HG02884 (cell line): ENCODE data around the gene TFF3.

Experiments
- ATAC-seq: cut with Tn5 transposase; IDR thresholded peaks from one replicate; pipeline ENCODE4 v1.9.1; 2021; ENCODE audit warnings: mild to moderate bottlenecking, moderate library complexity; ENCODE audit not compliant: unreplicated experiment

TFF3 gene

GRCh38 chr21:42291751-42292562, 23.3 kb downstream of the TFF3 start:
- ATAC-seq: no peak

DNA sequence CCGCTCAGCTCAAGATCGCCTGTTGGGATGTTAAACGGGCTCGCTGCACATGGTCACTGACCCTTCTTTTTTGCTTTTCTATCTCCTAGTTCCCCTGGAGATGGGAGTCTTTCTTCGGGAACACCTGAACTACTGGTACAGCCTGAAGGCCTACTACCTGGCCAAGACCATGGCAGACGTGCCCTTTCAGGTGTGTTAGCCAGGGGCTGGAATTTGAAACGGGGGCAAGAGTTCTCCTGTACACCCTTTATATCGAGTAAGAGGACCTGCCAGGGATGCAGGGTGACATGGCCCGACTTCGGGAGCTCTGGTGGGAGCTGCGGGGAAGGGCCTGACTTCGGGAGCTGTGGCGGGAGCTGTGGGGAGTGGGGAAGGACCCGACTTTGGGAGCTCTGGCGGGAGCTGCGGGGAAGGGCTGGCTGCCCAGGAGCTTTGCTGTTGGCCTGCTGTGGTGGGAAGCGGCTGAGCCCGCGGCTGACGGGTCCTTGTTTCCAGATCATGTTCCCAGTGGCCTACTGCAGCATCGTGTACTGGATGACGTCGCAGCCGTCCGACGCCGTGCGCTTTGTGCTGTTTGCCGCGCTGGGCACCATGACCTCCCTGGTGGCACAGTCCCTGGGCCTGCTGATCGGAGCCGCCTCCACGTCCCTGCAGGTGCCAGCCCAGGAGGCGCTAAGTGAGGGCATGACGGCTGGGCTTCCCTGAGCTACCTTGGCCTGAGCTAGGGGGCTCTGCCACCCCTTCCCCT, 24.0 kb downstream of the TFF3 start:
- no peak for ATAC-seq

DNA sequence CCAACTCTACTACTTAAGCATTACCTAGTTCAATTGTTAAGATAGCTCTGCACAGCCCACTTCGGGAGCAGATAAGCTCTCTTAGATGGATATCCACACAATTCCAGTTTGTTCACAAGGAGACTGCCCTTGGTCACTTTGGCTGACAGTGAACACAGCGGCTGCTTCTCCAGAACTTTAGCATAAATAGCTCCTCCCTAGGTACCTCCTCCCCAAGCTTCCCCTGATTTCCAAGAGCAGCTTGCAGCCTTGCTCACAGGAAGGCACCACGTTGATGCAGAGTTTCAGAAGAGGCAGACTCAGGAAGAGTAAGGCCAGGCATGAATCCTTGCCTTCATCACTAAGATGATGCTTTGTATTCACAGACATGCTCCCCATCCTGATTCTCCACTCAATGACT, 24.7 kb downstream of the TFF3 start:
- ATAC-seq: no peak

GRCh38 chr21:42289926-42290325, 25.3 kb downstream of the TFF3 start:
- ATAC-seq: no peak

DNA sequence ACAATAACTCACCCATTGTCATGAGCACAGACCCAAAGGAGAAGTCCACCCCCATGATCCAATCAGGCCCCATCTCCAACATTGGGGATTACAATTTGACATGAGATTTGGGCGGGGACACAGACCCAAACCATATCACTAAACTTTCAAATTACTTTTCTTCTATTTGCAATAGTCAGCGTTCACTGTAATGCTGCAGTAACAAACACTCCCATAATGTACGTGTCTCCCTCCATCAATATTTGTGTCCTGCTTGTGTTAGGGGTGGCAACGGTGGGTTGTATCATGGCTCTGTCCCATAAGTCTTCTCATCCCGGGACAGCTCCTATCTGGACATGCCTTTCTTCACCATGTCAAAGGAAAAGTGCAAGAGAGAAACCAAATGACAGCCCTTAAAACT, 26.2 kb downstream of the TFF3 start:
- ATAC-seq: no peak

- ATAC-seq: no peak
Observed at GRCh38 chr21:42287193-42288083, 27.8 kb downstream of the TFF3 start.

DNA sequence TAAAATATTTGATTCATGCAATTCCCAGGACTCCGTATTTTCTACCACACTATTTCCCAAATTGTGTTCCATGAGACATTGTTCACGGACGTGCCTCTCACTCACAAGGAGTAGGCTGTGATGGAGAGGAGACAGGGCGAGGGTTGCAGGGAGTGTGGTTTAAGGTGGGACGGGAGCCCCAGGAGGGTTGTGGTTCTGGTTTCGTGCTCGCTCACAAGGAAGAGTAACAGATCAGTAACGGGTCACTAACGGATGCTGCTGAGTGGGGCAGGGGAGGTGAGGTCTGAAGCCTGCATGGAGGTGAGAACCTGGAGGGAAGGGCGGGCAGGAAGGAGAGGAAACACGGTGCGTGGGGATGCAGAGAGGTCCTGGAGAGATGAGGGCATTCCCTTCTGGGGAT, 28.8 kb downstream of the TFF3 start:
- ATAC-seq: no peak

DNA sequence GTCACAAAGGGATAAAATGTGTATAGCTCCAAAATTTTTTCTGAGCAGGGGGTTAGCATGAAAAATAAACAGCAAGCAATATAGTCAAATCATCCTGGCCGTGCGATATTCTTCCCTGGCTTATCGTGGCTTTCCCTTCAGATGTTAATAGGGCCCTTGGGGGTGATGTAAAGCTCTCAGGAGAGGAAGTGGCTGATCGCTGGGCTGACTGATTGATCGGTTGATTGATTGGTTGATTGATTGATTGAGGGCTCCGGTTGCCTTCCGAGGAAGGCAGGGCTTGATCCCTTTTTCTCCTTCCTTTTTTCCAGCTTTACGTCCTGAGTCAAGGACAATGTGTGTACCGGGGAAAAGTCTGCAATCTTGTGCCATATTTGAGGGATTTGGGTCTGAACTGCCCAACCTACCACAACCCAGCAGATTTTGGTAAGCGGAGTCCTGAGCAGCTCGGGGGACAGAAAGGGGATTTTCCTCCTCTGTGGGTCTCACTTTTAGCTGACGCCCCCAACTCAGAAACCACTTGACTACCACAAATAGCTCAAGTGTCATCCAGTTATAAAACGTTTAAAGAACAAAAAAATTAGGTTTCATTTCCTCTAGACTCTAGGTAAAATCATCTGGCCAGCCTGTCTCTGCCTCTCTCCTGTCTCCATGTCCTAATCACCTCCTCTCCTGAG, 29.5 kb downstream of the TFF3 start:
- ATAC-seq: no peak

DNA sequence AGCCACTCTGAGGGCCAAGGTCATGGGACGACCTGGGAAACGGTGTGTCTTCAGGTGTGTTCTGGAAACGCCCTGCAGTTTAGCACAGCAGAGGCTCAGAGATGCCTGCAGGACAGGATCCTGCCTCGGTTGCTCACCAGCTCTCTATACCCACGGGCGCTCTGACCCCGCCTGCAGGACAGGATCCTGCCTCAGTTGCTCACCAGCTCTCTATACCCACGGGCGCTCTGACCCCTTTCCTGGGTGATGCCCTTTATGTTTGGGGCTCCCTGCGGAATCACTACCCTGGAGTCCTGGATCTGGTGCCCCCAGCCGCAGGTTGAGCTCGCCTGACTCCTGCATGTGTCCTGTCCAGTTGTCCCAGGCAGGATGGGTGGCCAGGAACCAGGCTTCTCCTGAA, 32.5 kb downstream of the TFF3 start:
- no peak for ATAC-seq

- no peak for ATAC-seq
Observed at GRCh38 chr21:42282021-42282420, 33.2 kb downstream of the TFF3 start.

DNA sequence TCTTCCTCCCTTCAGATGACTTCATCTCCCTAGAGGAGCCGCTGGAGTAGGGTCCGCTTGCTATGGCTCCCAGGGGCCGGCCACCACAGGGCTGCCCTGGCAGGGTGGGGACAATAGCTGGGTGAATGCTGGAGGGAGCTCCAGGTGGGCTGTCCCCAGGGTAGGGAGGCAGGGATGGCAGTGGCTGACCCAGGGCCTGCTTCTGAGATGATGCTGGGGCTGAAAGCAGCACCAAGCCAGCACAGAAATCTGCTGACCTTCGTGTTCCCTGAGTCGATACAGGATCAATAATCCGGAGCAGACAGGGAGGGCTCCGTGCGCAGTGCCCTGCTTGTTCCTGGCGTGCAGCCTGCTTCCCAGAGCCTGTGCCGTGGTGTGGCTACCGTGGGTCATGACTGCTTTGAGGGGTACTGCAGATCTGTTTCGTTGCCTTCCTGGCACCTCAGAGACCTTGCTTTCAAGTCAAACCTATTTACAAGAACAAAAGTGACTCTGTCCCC, 34.0 kb downstream of the TFF3 start:
- no peak for ATAC-seq

GRCh38 chr21:42280356-42281180, 34.6 kb downstream of the TFF3 start:
- ATAC-seq: no peak

GRCh38 chr21:42279888-42280287, 35.3 kb downstream of the TFF3 start:
- no peak for ATAC-seq

GRCh38 chr21:42279341-42279871, 35.8 kb downstream of the TFF3 start:
- ATAC-seq: no peak

DNA sequence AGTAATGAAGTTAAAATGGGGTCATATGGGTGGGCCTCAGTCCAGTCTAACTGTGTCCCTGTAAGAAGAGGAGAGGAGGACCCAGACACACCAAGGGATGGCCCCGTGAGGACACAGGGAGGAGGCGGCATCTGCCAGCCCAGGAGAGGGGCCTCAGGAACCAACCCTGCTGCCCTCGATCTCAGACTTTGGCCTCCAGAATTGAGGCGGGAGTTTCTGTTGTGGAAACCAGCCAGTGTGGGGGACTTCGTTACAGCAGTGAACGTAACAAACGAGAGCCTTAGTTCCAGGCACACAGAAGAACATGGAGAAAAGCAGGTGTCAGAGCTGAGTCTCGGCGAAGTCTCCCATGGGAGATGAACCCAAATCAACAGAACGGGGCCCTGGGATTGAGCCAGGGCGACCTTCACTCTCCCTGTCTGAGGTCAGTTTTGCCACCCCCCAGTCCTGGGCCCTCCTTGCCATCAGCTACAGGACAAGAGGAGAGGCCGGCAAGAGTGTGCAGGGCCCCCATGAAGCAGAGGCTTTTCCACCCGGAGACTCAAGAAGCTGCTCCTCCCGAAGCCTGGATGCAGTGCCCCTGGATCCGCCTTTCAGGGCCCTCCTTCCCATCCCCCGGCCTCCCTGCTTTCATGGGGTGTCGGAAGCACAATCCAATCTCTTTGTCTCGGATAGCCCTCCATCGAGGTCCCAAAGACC, 36.6 kb downstream of the TFF3 start:
- no peak for ATAC-seq

- no peak for ATAC-seq
Observed at GRCh38 chr21:42277593-42277992, 37.6 kb downstream of the TFF3 start.

- ATAC-seq: no peak
Observed at GRCh38 chr21:42276526-42277154, 38.6 kb downstream of the TFF3 start.

GRCh38 chr21:42276076-42276475, 39.1 kb downstream of the TFF3 start:
- ATAC-seq: no peak
